ENCODE results near the gene GALNT9. TPM values are rescaled to one million over a fixed set of nuclear protein-coding genes. Genes with fewer than 3 reads are reported as not detected.

The GALNT9 gene
- total RNA-seq, 1 experiment from 2014 or later = 0.54 TPM

GRCh38 chr12:132161796-132162507 is 167.4 kb downstream of the GALNT9 start:
- no TSS peak for BruUV-seq (replicated peaks)

GRCh38 chr12:132161036-132161781 is 168.2 kb downstream of the GALNT9 start:
- Mint-ChIP-seq H3K9me3 (ENCODE audit: low read depth, unreplicated experiment) (peaks cover 2% of the 10 kb centered on the region), H3K27me3 (ENCODE audit: unreplicated experiment) (peaks cover 55% of the 10 kb centered on the region), H3K4me1 (ENCODE audit: low read depth, unreplicated experiment) (peaks cover 16% of the 10 kb centered on the region), H3K4me3 (ENCODE audit: low read depth, unreplicated experiment) (no peak overlapping the region), H3K27ac (ENCODE audit: unreplicated experiment) (no peak overlapping the region), H3K36me3 (ENCODE audit: insufficient read depth, unreplicated experiment) (peaks cover 4% of the 10 kb centered on the region)
- intact Hi-C loops (cut with micrococcal nuclease; ENCODE audit: unreplicated experiment) = no loop called here
- DNase-seq = no peak
- TF ChIP-seq CTCF (IDR thresholded peaks at IDR 0.05; ENCODE audit: unreplicated experiment) = no peak
- BruUV-seq (replicated peaks) = no TSS peak
- CTCF ChIA-PET = interaction anchor here (0.6 to 3.1 kb wide), 7 partner anchors 7 to 454 kb away, joined by 3 to 13 read pairs (median 7); no protein-coding TSS in a partner anchor

More at GRCh38 chr12:132161796-132162507, 167.4 kb downstream of the GALNT9 start:
- intact Hi-C loops (cut with micrococcal nuclease; ENCODE audit: unreplicated experiment) = loop anchor here (2.0 kb wide), 1 partner anchor 57 kb away; no protein-coding TSS in a partner anchor
- Mint-ChIP-seq H3K4me1 (ENCODE audit: low read depth, unreplicated experiment) (peaks cover 16% of the 10 kb centered on the region), H3K27ac (ENCODE audit: unreplicated experiment) (no peak overlapping the region), H3K9me3 (ENCODE audit: low read depth, unreplicated experiment) (peaks cover 4% of the 10 kb centered on the region), H3K27me3 (ENCODE audit: unreplicated experiment) (peaks cover 63% of the 10 kb centered on the region), H3K36me3 (ENCODE audit: insufficient read depth, unreplicated experiment) (peaks cover 8% of the 10 kb centered on the region), H3K4me3 (ENCODE audit: low read depth, unreplicated experiment) (no peak overlapping the region)
- CTCF ChIA-PET = interaction anchor here (0.6 to 3.1 kb wide), 9 partner anchors 8 to 414 kb away, joined by 3 to 13 read pairs (median 4); partner anchors contain the start of gene NOC4L
- TF ChIP-seq CTCF (IDR thresholded peaks at IDR 0.05; ENCODE audit: unreplicated experiment) = no peak
- no peak for DNase-seq

- CTCF ChIA-PET = interaction anchor here (1.1 to 3.1 kb wide), 2 partner anchors 253 to 454 kb away, joined by 3 to 13 read pairs; no protein-coding TSS in a partner anchor
- no peak for DNase-seq
- H3K4me1 Mint-ChIP-seq (ENCODE audit: low read depth, unreplicated experiment) = peaks cover 16% of the 10 kb centered on the region
- no peaks in the 10 kb centered on the region for H3K36me3 Mint-ChIP-seq (ENCODE audit: insufficient read depth, unreplicated experiment)
- no peak for TF ChIP-seq CTCF (IDR thresholded peaks at IDR 0.05; ENCODE audit: unreplicated experiment)
- no TSS peak for BruUV-seq (replicated peaks)
- H3K4me3 Mint-ChIP-seq (ENCODE audit: low read depth, unreplicated experiment) = no peak overlapping the region
- peaks cover 49% of the 10 kb centered on the region for H3K27me3 Mint-ChIP-seq (ENCODE audit: unreplicated experiment)
- H3K9me3 Mint-ChIP-seq (ENCODE audit: low read depth, unreplicated experiment) = no peaks in the 10 kb centered on the region
- intact Hi-C loops (cut with micrococcal nuclease; ENCODE audit: unreplicated experiment) = no loop called here
- H3K27ac Mint-ChIP-seq (ENCODE audit: unreplicated experiment) = no peak overlapping the region
Observed at GRCh38 chr12:132160601-132161035, 168.8 kb downstream of the GALNT9 start.

- no TSS peak for BruUV-seq (replicated peaks)
- Mint-ChIP-seq H3K4me3 (ENCODE audit: low read depth, unreplicated experiment) (no peak overlapping the region), H3K27me3 (ENCODE audit: unreplicated experiment) (peaks cover 48% of the 10 kb centered on the region), H3K27ac (ENCODE audit: unreplicated experiment) (no peak overlapping the region), H3K9me3 (ENCODE audit: low read depth, unreplicated experiment) (no peaks in the 10 kb centered on the region), H3K4me1 (ENCODE audit: low read depth, unreplicated experiment) (peaks cover 16% of the 10 kb centered on the region), H3K36me3 (ENCODE audit: insufficient read depth, unreplicated experiment) (no peaks in the 10 kb centered on the region)
- intact Hi-C loops (cut with micrococcal nuclease; ENCODE audit: unreplicated experiment) = no loop called here
- DNase-seq = no peak
- CTCF ChIA-PET = no interaction called here
- TF ChIP-seq CTCF (IDR thresholded peaks at IDR 0.05; ENCODE audit: unreplicated experiment) = no peak
Observed at GRCh38 chr12:132160016-132160415, 169.4 kb downstream of the GALNT9 start.

All from Calu3 (cell line).